GM10266 (cell line): ENCODE measurements around the gene NFAM1.

Source experiments
- DNase-seq: peaks from one replicate; pipeline ENCODE4 v3.0.0; 2012; ENCODE audit errors: extremely low spot score
- TF ChIP-seq, protein P1 (sequence below): IDR thresholded peaks from 2 replicates; pipeline ENCODE4 v1.5.1; 2012; ENCODE audit warnings: mild to moderate bottlenecking, low read depth; ENCODE audit not compliant: control insufficient read depth, insufficient read depth; ENCODE audit errors: missing control alignments

Gene NFAM1

DNA sequence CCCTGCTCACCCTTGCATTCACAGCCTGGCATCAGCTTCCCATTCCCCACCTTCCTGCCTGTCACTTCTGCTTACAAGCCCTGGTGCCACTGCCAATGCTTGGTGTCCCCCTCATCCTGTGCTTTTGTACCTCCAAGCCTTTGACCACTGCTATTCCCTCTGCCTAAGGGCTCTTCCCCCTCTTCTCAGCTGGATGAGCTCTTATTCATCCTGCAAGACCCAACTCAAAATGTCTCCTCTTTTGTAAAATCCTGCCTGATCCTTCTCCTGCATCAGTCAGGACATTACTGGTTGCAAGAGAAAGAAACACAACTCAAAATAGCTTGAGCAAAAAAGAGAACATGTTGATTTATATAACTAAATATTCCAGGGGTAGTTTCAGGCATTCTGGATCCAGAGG, 94.8 kb downstream of the NFAM1 start:
- TF ChIP-seq, protein P1, sequence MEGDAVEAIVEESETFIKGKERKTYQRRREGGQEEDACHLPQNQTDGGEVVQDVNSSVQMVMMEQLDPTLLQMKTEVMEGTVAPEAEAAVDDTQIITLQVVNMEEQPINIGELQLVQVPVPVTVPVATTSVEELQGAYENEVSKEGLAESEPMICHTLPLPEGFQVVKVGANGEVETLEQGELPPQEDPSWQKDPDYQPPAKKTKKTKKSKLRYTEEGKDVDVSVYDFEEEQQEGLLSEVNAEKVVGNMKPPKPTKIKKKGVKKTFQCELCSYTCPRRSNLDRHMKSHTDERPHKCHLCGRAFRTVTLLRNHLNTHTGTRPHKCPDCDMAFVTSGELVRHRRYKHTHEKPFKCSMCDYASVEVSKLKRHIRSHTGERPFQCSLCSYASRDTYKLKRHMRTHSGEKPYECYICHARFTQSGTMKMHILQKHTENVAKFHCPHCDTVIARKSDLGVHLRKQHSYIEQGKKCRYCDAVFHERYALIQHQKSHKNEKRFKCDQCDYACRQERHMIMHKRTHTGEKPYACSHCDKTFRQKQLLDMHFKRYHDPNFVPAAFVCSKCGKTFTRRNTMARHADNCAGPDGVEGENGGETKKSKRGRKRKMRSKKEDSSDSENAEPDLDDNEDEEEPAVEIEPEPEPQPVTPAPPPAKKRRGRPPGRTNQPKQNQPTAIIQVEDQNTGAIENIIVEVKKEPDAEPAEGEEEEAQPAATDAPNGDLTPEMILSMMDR: no peak
- DNase-seq: no peak

DNA sequence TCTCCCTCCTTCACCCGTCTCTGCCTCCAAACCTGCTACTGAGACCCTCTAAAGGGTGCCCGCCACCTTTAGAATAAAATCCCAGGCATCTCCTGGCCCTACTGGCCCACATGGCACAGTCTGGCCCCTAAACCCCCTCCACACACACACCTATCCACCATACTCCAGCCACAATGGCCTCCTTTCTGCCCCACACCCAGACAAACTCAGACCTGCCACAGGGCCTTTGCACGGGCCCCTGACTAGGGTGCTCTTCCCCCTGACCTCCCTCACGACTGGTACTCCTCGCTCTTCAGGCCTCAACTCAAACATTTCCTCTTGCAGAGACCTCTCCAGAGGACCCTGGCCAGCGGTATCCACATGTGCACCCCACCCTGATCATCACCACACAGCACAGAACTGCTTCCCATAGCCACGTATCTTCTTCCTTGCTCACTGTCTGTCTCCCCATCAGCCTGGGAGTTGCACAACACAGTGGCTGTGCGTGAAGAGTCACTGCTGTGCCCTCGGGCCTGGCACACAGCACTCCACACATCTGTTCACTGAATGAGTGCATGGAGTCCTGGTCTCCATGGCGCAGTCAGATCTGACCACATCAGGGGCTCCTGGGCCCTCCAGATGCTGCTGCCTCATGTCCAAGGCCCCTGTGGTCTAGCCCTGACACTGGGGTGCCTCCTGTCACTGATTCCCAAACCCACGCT, 95.5 kb downstream of the NFAM1 start:
- no peak for DNase-seq
- TF ChIP-seq, protein P1: no peak

DNA sequence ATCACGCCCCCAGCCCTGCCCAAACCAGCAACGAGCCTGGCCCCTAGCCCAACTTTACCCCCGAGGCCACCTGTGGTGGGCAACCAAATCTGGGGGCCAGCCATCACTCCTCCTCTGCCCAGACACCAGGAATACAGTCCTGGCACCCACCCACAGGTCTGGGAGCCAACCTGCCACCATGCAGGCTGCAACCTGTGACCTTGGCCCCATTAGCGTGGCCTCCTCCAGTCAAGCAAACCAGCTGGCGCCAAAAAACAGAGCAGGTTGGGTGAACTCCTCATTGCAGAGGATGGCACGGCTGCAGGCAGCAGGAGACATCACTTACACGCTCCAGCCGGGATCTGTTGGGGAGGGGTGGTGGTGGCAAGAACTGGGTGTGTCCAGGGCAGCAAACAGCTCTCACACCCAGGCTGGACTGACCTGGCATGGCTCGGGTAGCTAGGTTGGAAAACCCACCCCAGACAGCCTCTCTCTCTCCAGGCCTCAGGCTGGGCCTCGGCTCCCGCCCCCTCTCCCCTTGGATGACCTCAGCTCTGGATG, 96.3 kb downstream of the NFAM1 start:
- TF ChIP-seq, protein P1: no peak

DNA sequence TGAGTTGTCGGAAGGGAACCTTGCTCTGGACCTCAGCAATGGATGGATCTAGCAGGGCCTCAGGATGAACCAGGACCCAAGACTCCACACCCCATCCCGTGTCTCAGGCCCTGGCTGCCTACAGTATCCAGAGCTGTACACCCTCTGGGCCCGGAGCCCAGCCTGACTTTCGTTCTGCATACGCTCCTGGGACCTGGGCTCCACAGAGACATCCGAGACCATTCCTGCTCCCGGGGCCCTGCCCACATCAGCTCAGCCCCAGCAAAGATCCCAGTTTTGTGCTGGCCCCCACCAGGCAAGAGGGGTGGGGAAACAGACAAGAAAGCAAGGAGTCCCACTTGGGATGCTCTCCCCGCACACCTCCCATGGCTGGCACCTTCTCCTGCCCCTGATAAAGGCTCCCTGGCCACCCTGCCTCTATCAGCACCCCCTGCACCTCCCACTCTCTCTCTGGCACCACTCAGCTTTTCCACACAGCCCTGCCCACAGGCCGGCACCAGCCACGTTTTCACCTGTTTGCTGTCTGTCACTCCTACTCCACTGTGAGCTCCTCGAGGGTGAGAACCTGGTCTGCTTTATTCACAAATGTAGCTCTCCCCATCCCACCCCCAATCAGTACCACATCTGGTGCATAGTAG, 97.2 kb downstream of the NFAM1 start:
- TF ChIP-seq, protein P1: no peak
- no peak for DNase-seq

More for the DNA sequence above, 96.3 kb downstream of the NFAM1 start:
- no peak for DNase-seq

DNA sequence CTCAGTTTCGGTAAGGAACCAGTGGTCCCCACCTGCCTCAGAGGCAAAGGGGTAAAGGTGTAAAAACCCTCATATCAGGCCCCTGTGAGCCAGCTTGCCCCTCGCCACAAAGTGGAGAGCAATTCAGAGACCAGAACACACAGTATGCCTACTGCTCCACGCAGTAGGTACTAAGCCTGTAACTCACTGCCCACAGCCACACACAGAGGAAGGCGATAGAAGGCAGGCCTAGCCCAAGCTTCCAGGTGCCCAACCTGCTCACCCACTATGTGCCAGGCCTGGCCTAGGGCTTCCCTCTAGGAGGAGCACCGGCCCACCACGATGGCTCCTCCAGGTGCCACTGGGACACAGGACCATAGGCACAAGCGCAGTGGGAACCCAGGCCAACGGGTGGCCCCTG, 98.7 kb downstream of the NFAM1 start:
- DNase-seq: no peak
- TF ChIP-seq, protein P1: no peak

DNA sequence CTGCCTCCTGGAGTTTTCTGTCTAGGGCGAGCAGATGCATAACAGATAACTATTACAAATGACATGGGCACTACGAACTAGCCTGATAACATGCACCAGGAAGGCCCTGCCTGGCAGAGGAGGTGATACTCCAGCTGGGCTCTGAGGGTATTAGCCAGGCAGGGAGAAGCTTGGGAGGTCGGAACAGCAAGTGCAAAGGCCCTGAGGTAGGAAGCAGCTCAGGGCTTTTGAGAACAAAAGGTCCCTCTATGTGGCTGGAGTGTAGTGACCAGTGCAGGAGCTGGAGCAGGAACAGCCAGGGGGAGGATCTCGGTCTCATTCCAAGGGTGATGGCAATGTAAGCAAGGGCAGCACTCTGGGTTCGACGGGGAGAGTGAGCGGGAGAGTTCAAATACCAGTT, 100.1 kb downstream of the NFAM1 start:
- DNase-seq: no peak
- TF ChIP-seq, protein P1: no peak

DNA sequence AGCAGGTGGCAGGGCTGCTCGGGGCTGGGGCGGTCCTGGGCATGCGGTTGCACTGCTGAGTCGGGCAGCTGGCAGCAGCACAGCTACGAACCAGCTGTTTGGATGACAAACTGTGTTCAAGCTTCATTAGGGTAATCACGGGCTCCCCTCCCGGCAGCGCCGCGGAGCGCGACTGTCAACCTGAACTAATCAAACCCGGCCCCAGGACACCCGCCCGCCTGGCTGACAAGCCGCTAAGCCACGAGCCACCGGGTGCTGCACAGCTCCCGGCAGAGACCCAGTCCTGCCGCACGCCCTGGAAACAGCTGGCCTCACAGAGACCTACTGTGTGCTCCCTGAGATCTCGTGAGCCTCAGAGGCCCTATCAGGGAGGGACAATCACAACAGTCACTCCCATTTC, 101.2 kb downstream of the NFAM1 start:
- no peak for DNase-seq
- TF ChIP-seq, protein P1: no peak
